ENCODE results near the gene CUL1. TPM values are rescaled to one million over a fixed set of nuclear protein-coding genes. Genes with fewer than 3 reads are reported as not detected.

Gene CUL1
- total RNA-seq, 2 experiments from 2014 or later, result 60.6 to 61.2 TPM

DNA sequence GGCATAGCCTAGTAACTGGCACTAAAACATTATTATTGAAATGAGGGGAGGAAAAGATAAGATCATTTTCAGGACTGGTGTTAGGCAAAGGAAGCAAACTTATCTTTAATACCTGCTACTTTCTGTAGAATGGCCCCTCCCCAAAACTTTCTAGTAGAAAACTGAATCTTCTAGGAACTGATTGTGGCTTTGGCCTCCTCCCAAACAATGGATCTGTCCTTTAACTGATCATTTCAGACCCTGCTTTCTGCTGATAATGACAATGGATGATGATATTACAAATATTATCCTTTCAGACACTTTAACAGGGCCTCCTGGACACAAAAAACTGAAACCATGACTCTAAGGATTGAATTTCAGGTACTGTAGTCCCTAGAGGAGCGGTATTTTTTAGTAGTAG, 130.3 kb downstream of the CUL1 start:
- H3K27me3 Mint-ChIP-seq, result no peaks in the 10 kb centered on the region
- H3K4me1 Mint-ChIP-seq (ENCODE audit: low read depth), result no peaks in the 10 kb centered on the region
- no peak overlapping the region for H3K27ac Mint-ChIP-seq
- no peak for DNase-seq
- peaks cover 64% of the 10 kb centered on the region for H3K36me3 Mint-ChIP-seq (ENCODE audit: low read depth)
- POLR2A ChIA-PET, result no interaction called here
- intact Hi-C loops (cut with micrococcal nuclease), result no loop called here
- TF ChIP-seq, protein P1, sequence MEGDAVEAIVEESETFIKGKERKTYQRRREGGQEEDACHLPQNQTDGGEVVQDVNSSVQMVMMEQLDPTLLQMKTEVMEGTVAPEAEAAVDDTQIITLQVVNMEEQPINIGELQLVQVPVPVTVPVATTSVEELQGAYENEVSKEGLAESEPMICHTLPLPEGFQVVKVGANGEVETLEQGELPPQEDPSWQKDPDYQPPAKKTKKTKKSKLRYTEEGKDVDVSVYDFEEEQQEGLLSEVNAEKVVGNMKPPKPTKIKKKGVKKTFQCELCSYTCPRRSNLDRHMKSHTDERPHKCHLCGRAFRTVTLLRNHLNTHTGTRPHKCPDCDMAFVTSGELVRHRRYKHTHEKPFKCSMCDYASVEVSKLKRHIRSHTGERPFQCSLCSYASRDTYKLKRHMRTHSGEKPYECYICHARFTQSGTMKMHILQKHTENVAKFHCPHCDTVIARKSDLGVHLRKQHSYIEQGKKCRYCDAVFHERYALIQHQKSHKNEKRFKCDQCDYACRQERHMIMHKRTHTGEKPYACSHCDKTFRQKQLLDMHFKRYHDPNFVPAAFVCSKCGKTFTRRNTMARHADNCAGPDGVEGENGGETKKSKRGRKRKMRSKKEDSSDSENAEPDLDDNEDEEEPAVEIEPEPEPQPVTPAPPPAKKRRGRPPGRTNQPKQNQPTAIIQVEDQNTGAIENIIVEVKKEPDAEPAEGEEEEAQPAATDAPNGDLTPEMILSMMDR (IDR thresholded peaks at IDR 0.05), result no peak
- CTCF ChIA-PET, result no interaction called here
- H3K9me3 Mint-ChIP-seq, result no peaks in the 10 kb centered on the region
- no peak overlapping the region for H3K4me3 Mint-ChIP-seq
- ATAC-seq, result no peak

DNA sequence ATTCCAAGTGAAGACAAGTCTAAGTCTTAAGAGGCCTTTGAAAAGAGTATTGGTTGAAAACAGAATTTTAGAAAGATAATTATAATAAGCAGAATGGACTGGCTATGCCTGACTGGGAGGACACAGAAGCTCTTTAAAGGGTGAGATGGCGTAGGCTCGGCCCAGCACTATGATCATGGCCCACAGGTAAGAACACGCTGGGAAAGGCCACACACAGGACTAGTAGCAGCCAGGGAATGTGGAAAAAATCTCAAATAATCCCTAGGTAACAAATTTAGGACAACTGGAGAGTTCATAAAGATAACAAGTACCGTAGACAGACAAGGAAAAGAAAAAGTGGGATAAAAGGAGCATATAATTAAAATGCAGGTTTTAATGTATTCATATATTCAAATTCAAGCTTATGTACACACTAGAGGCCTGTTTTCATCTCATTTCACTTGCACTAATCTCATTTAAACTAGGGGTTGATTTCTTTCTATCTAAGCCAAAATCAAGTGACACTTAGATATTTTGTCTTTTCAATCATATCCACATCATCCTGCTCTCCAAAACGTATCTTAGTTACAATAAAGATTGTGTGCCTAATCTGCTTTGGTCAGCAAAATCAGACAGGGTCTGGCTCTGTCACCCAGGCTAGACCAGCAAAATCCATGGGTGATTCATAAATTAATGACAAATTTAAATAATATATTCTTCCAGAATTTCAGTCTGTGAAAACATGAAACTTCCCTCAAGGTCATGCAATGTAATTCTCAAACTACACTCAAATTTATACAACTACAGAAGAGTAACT, 132.4 kb downstream of the CUL1 start:
- Mint-ChIP-seq H3K36me3 (ENCODE audit: low read depth) (peaks cover 60% of the 10 kb centered on the region), H3K9me3 (no peaks in the 10 kb centered on the region), H3K4me3 (no peak overlapping the region), H3K4me1 (ENCODE audit: low read depth) (no peaks in the 10 kb centered on the region), H3K27me3 (no peaks in the 10 kb centered on the region), H3K27ac (no peak overlapping the region)
- intact Hi-C loops (cut with micrococcal nuclease), result no loop called here
- DNase-seq (no peak), ATAC-seq (no peak)
- TF ChIP-seq, protein P1 (IDR thresholded peaks at IDR 0.05), result no peak
- POLR2A ChIA-PET, result interaction anchor here (1.2 kb wide), 1 partner anchor 111 kb away, joined by 3 read pairs; no protein-coding TSS in a partner anchor
- CTCF ChIA-PET, result interaction anchor here (1.4 kb wide), 1 partner anchor 135 kb away, joined by 5 read pairs; no protein-coding TSS in a partner anchor

DNA sequence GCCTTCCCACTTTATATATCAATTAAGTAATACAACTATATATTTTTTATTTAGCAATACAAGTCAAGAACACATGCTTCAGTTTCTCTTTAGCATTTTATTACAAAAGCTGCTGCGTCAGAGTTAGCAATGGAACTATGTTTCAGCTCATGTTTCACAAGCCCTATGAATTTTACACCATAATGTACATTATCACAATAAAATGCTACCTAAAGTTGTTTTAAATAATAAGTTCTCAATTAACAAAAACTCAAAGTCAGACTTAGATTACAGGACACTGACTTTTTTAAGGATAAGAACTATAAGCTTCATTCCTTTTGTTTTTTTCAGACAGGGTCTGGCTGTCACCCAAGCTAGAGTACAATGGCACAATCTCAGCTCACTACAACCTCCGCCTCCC, 133.1 kb downstream of the CUL1 start:
- ATAC-seq, result no peak
- H3K36me3 Mint-ChIP-seq (ENCODE audit: low read depth), result peaks cover 63% of the 10 kb centered on the region
- POLR2A ChIA-PET, result interaction anchor here (1.2 kb wide), 1 partner anchor 110 kb away, joined by 3 read pairs; no protein-coding TSS in a partner anchor

DNA sequence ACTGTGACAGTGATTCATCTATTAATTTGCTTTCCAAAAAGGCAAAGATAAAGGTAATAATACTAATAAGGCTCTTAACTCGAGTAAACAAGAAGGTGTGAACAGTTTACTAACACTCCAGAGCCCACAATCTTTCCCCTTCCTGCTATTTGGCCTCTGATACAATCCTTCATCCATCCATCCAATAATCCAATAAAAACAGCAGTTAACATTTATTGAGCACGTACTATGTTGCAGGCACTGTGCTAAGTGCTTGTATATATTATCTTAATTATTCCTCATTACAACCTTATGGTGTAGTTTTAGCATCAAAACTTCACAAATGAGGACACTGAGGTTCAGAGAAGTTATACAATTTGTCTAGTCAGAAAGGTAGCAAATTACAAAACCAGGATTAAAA, 135.9 kb downstream of the CUL1 start:
- CTCF ChIA-PET, result interaction anchor here (1.2 kb wide), 1 partner anchor 132 kb away, joined by 3 read pairs; no protein-coding TSS in a partner anchor
- no peak overlapping the region for H3K27ac Mint-ChIP-seq
- H3K4me3 Mint-ChIP-seq, result no peak overlapping the region
- H3K27me3 Mint-ChIP-seq, result no peaks in the 10 kb centered on the region
- POLR2A ChIA-PET, result no interaction called here
- no peaks in the 10 kb centered on the region for H3K9me3 Mint-ChIP-seq
- no peak for ATAC-seq
- TF ChIP-seq, protein P1 (IDR thresholded peaks at IDR 0.05), result no peak
- no peak for DNase-seq
- peaks cover 11% of the 10 kb centered on the region for H3K4me1 Mint-ChIP-seq (ENCODE audit: low read depth)
- intact Hi-C loops (cut with micrococcal nuclease), result no loop called here
- peaks cover 69% of the 10 kb centered on the region for H3K36me3 Mint-ChIP-seq (ENCODE audit: low read depth)

More for the DNA sequence above, 133.1 kb downstream of the CUL1 start:
- intact Hi-C loops (cut with micrococcal nuclease), result no loop called here
- CTCF ChIA-PET, result interaction anchor here (1.4 to 1.6 kb wide), 2 partner anchors 134 to 173 kb away, joined by 5 read pairs; no protein-coding TSS in a partner anchor
- no peaks in the 10 kb centered on the region for H3K9me3 Mint-ChIP-seq
- H3K27me3 Mint-ChIP-seq, result no peaks in the 10 kb centered on the region
- TF ChIP-seq, protein P1 (IDR thresholded peaks at IDR 0.05), result no peak
- DNase-seq, result no peak
- H3K27ac Mint-ChIP-seq, result no peak overlapping the region
- H3K4me3 Mint-ChIP-seq, result no peak overlapping the region
- H3K4me1 Mint-ChIP-seq (ENCODE audit: low read depth), result no peaks in the 10 kb centered on the region

DNA sequence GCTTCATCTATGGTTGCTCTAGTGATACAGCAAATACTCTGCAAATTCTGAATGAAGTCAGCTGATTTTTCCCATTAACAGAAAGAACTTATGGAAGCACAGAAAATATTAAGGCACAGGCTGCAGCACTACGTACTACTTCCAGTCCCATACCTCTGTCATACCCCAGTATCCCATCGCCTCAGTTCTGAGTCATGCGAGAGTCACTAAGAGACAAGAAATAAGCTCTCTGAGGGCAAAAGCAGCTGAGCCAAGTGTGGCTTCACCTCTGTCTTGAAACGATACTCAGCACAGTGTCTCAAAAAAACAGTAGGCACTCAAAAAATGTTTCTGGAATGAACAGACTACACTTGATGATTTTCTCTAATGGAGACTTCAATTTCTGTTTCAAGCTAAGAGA, 137.2 kb downstream of the CUL1 start:
- Mint-ChIP-seq H3K9me3 (no peaks in the 10 kb centered on the region), H3K36me3 (ENCODE audit: low read depth) (peaks cover 70% of the 10 kb centered on the region), H3K27me3 (no peaks in the 10 kb centered on the region), H3K27ac (no peak overlapping the region), H3K4me1 (ENCODE audit: low read depth) (peaks cover 20% of the 10 kb centered on the region), H3K4me3 (no peak overlapping the region)
- DNase-seq, result no peak
- ChIA-PET CTCF (interaction anchor here (1.2 to 2.2 kb wide), 2 partner anchors 20 to 131 kb away, joined by 3 to 5 read pairs; no protein-coding TSS in a partner anchor), POLR2A (interaction anchor here (0.7 to 1.1 kb wide), 3 partner anchors 22 to 31 kb away, joined by 3 to 4 read pairs (median 3); no protein-coding TSS in a partner anchor)
- no peak for ATAC-seq
- TF ChIP-seq, protein P1 (IDR thresholded peaks at IDR 0.05), result no peak
- intact Hi-C loops (cut with micrococcal nuclease), result no loop called here
